Trophoblast cell (in vitro differentiated cells and primary cell): ENCODE results near the gene SLC66A2.
A peak's percentile ranks its signal among the peaks of the same experiment; 100 is the strongest.

ENCODE experiments used
- DNase-seq, 2 donors: peaks; one replicate each; pipeline ENCODE4 v3.0.0-alpha.2; 2016
- H2AFZ ChIP-seq: 2 replicates; pipeline ENCODE4 v1.6.1; 2013; ENCODE audit warnings: low read length, moderate library complexity, mild to moderate bottlenecking; ENCODE audit not compliant: insufficient read depth, poor library complexity
- H2AK5ac ChIP-seq: 2 replicates; pipeline ENCODE4 v1.6.1; 2013; ENCODE audit warnings: mild to moderate bottlenecking, low read length
- H2BK120ac ChIP-seq: 2 replicates; pipeline ENCODE4 v1.6.1; 2013; ENCODE audit warnings: low read length, mild to moderate bottlenecking, moderate library complexity; ENCODE audit not compliant: insufficient read depth, poor library complexity
- H2BK12ac ChIP-seq: 2 replicates; pipeline ENCODE4 v1.6.1; 2013; ENCODE audit warnings: mild to moderate bottlenecking, low read length, moderate library complexity
- H2BK5ac ChIP-seq: 2 replicates; pipeline ENCODE4 v1.6.1; 2013; ENCODE audit warnings: low read length, low read depth, moderate library complexity, mild to moderate bottlenecking; ENCODE audit not compliant: poor library complexity
- H3K14ac ChIP-seq: 2 replicates; pipeline ENCODE4 v1.6.1; 2013; ENCODE audit warnings: mild to moderate bottlenecking, low read length
- H3K18ac ChIP-seq: 2 replicates; pipeline ENCODE4 v1.6.1; 2013; ENCODE audit warnings: mild to moderate bottlenecking, low read length
- H3K23ac ChIP-seq: 2 replicates; pipeline ENCODE4 v1.6.1; 2013; ENCODE audit warnings: low read length
- H3K27ac ChIP-seq: 2 replicates; pipeline ENCODE4 v1.5.1; 2013; ENCODE audit warnings: low read depth, mild to moderate bottlenecking, inconsistent platforms, low read length, moderate library complexity
- H3K27me3 ChIP-seq: 2 replicates; pipeline ENCODE4 v1.6.1; 2013; ENCODE audit warnings: inconsistent platforms, mild to moderate bottlenecking, low read length, moderate library complexity; ENCODE audit not compliant: insufficient read depth
- H3K36me3 ChIP-seq, 2 experiments: 1 replicate in 1 of 2; 2 replicates in 1 of 2; pipeline ENCODE4 v1.6.1; 2013; ENCODE audit warnings: low read length in 2 of 2, mild to moderate bottlenecking in 2 of 2, moderate library complexity in 1 of 2; ENCODE audit not compliant: insufficient read depth in 2 of 2, control insufficient read depth in 1 of 2
- H3K4ac ChIP-seq: 2 replicates; pipeline ENCODE4 v1.6.1; 2013; ENCODE audit warnings: low read depth, mild to moderate bottlenecking, low read length, moderate library complexity
- H3K4me1 ChIP-seq, 2 experiments: 1 replicate in 1 of 2; 2 replicates in 1 of 2; pipeline ENCODE4 v1.6.1; 2013; ENCODE audit warnings: low read length in 2 of 2, mild to moderate bottlenecking in 2 of 2, moderate library complexity in 1 of 2; ENCODE audit not compliant: insufficient read depth in 2 of 2, control insufficient read depth in 1 of 2
- H3K4me2 ChIP-seq: 2 replicates; pipeline ENCODE4 v1.6.1; 2013; ENCODE audit warnings: inconsistent platforms, mild to moderate bottlenecking, low read length, moderate library complexity
- H3K4me3 ChIP-seq: 2 replicates; pipeline ENCODE4 v1.5.1; 2013; ENCODE audit warnings: mild to moderate bottlenecking, low read depth, low read length, inconsistent platforms
- H3K79me1 ChIP-seq: one replicate; pipeline ENCODE4 v1.6.1; 2013; ENCODE audit warnings: low read length
- H3K79me2 ChIP-seq: 2 replicates; pipeline ENCODE4 v1.6.1; 2013; ENCODE audit warnings: low read length, mild to moderate bottlenecking; ENCODE audit not compliant: control insufficient read depth, insufficient read depth, poor library complexity
- H3K9ac ChIP-seq: 2 replicates; pipeline ENCODE4 v1.6.1; 2013; ENCODE audit warnings: mild to moderate bottlenecking, low read length
- H3K9me3 ChIP-seq: 2 replicates; pipeline ENCODE4 v1.6.1; 2013; ENCODE audit warnings: low read depth, mild to moderate bottlenecking, control low read depth, inconsistent platforms, low read length; ENCODE audit not compliant: insufficient read depth
- H4K12ac ChIP-seq: 2 replicates; pipeline ENCODE4 v1.6.1; 2013; ENCODE audit warnings: low read depth, mild to moderate bottlenecking, low read length, moderate library complexity
- H4K8ac ChIP-seq: 2 replicates; pipeline ENCODE4 v1.6.1; 2013; ENCODE audit warnings: low read depth, mild to moderate bottlenecking, low read length, moderate library complexity
- H4K91ac ChIP-seq: one replicate; pipeline ENCODE4 v1.6.1; 2013; ENCODE audit warnings: low read depth, mild to moderate bottlenecking, low read length, moderate library complexity
- WGBS: extraction: QIAGEN DNeasy Blood & Tissue Kit; methylation state at CpG from one replicate; pipeline ENCODE4 v1.1.7; 2013; ENCODE audit warnings: missing lambda C conversion rate; ENCODE audit not compliant: insufficient read length, insufficient coverage; ENCODE audit errors: extremely low coverage; 5-methylcytosine and 5-hydroxymethylcytosine counted together

The SLC66A2 gene

DNA sequence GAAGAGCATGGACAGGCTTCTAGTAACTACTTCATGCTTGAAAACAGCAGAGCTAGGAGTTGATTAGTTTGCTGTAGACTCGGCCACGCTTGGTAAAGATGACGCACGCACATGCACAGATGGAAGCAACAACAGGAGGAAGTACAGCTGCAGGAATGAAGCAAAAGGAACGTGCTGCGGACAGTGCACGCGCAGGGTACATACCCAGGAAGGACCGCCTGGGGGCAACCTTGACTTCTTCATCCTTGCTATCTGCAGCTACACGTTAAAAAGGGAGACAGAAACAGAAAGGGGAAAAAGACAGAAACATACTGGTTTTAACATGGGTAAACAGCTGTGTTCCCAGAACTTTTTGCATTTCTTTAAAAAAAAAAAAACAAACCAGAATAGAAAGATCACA lies 17.7 kb downstream of the SLC66A2 start:
- no peak overlapping the region for H3K9ac ChIP-seq
- H2AFZ ChIP-seq = no peak overlapping the region
- H4K12ac ChIP-seq = no peak overlapping the region
- peak; percentile 82 to 89 for DNase-seq
- H3K18ac ChIP-seq = no peak overlapping the region
- no peak overlapping the region for H3K27ac ChIP-seq
- no peak overlapping the region for H4K91ac ChIP-seq
- no peak overlapping the region for H3K4ac ChIP-seq
- H3K36me3 ChIP-seq = peaks cover 2 to 4% of the 10 kb centered on the region in 2 experiments
- no peak overlapping the region for H2BK5ac ChIP-seq
- no peaks in the 10 kb centered on the region for H3K79me1 ChIP-seq
- peaks cover 4% of the 10 kb centered on the region for H3K9me3 ChIP-seq
- no peak overlapping the region for H3K14ac ChIP-seq
- H3K27me3 ChIP-seq = no peaks in the 10 kb centered on the region
- H3K4me3 ChIP-seq = no peak overlapping the region
- no peak overlapping the region for H2AK5ac ChIP-seq
- peaks cover 0 to 4% of the 10 kb centered on the region in 2 experiments for H3K4me1 ChIP-seq
- no peak overlapping the region for H4K8ac ChIP-seq
- no peak overlapping the region for H2BK12ac ChIP-seq
- H3K79me2 ChIP-seq = no peaks in the 10 kb centered on the region
- no peak overlapping the region for H3K23ac ChIP-seq
- no peak overlapping the region for H2BK120ac ChIP-seq
- no CpG with 5 or more reads among the region's 10 CpGs for WGBS
- H3K4me2 ChIP-seq = no peak overlapping the region

DNA sequence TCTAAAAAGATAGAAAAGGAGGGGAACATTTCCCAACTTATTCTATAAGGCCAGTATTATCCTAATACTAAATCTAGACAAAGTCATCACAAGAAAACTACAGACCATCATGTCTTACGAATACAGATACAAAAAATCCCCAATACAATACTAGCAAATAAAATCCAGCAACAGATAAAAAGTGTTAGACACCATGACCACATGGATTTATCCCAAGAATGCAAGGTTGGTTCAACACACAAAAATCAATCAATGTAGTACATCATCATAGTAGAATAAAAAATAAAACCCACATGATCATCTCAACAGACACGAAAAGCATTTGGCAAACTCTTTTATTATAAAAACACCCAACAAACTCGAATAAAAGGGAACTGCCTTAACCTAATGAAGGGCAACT lies 18.5 kb downstream of the SLC66A2 start:
- Histone ChIP-seq H3K79me2 (no peaks in the 10 kb centered on the region), H3K18ac (no peak overlapping the region), H3K9me3 (peaks cover 6% of the 10 kb centered on the region), H3K9ac (no peak overlapping the region), H4K12ac (no peak overlapping the region), H3K36me3 (peaks cover 2 to 4% of the 10 kb centered on the region in 2 experiments), H3K27me3 (no peaks in the 10 kb centered on the region), H3K4ac (no peak overlapping the region), H4K8ac (no peak overlapping the region), H3K4me2 (no peak overlapping the region), H3K4me1 (peaks cover 0 to 4% of the 10 kb centered on the region in 2 experiments), H2BK120ac (no peak overlapping the region), H4K91ac (no peak overlapping the region), H3K4me3 (no peak overlapping the region), H3K14ac (no peak overlapping the region), H2AFZ (no peak overlapping the region), H2AK5ac (no peak overlapping the region), H3K23ac (no peak overlapping the region), H3K27ac (no peak overlapping the region), H2BK12ac (no peak overlapping the region), H3K79me1 (no peaks in the 10 kb centered on the region), H2BK5ac (no peak overlapping the region)
- no CpG with 5 or more reads among the region's 3 CpGs for WGBS
- DNase-seq = no peak

DNA sequence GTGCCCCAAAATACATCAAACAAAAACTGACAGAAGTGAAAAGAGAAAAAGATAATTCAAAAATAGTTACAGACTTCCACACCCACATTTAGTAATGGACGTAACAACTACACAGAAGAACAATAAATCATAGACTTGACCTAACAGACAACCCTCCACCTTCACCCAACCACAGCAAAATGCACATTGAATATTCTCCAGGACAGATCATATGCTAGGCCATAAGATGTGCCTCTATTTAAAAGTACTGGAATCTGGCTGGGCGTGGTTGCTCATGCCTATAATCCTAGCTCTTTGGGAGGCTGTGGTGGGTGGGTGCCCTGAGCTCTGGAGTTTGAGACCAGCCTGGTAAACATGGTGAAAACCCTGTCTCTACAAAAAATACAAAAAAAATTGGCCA lies 20.0 kb downstream of the SLC66A2 start:
- H3K27me3 ChIP-seq = no peaks in the 10 kb centered on the region
- H3K27ac ChIP-seq = no peak overlapping the region
- no peak overlapping the region for H2AFZ ChIP-seq
- no peaks in the 10 kb centered on the region for H3K79me2 ChIP-seq
- H2BK120ac ChIP-seq = no peak overlapping the region
- peaks cover 0 to 6% of the 10 kb centered on the region in 2 experiments for H3K4me1 ChIP-seq
- no CpG with 5 or more reads among the region's 2 CpGs for whole genome bisulfite sequencing
- no peaks in the 10 kb centered on the region for H3K79me1 ChIP-seq
- H3K36me3 ChIP-seq = peaks cover 2% of the 10 kb centered on the region in 2 experiments
- peaks cover 6% of the 10 kb centered on the region for H3K9me3 ChIP-seq
- H2AK5ac ChIP-seq = no peak overlapping the region
- no peak overlapping the region for H4K91ac ChIP-seq
- no peak overlapping the region for H3K14ac ChIP-seq
- no peak overlapping the region for H4K8ac ChIP-seq
- H2BK5ac ChIP-seq = no peak overlapping the region
- H3K18ac ChIP-seq = no peak overlapping the region
- H3K4me2 ChIP-seq = no peak overlapping the region
- no peak for DNase-seq
- H3K4ac ChIP-seq = no peak overlapping the region
- no peak overlapping the region for H3K23ac ChIP-seq
- H3K4me3 ChIP-seq = no peak overlapping the region
- no peak overlapping the region for H2BK12ac ChIP-seq
- H4K12ac ChIP-seq = no peak overlapping the region
- no peak overlapping the region for H3K9ac ChIP-seq

DNA sequence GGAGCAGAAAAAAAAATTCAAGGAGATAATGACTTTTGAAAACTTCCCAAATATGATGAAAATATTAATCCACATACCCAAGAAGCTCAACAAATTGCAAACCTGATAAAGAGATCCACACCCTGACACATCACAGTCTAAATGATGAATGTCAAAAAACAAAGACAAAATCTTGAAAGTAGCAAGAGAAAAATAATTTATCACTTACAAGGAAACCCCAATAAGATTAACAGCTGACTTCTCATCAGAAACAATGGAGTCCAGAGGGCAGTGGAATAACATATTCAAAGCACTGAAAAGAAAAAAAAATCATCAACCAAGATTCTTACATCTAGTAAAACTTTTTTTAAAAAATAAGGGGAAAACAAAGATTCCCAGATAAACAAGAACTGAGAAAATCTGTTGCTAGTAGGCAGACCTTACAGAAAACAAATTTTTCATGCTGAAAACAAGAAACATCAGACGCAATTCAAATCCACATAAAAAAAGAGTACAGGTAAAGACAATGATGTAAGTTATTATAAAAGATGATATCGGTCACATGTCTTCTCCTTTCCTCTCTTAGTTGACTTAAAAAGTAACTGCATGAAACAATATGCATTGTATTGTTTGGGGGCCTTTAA lies 21.3 kb downstream of the SLC66A2 start:
- H3K4me1 ChIP-seq = peaks cover 0 to 6% of the 10 kb centered on the region in 2 experiments
- H3K79me2 ChIP-seq = no peaks in the 10 kb centered on the region
- H2AK5ac ChIP-seq = no peak overlapping the region
- no peak overlapping the region for H3K4ac ChIP-seq
- H3K4me3 ChIP-seq = no peak overlapping the region
- H2BK5ac ChIP-seq = no peak overlapping the region
- no peak overlapping the region for H3K9ac ChIP-seq
- no peak overlapping the region for H3K4me2 ChIP-seq
- H4K12ac ChIP-seq = no peak overlapping the region
- H3K27me3 ChIP-seq = no peaks in the 10 kb centered on the region
- H3K18ac ChIP-seq = no peak overlapping the region
- no peak overlapping the region for H4K8ac ChIP-seq
- no peak overlapping the region for H2BK12ac ChIP-seq
- H3K27ac ChIP-seq = no peak overlapping the region
- peaks cover 4% of the 10 kb centered on the region in 2 experiments for H3K36me3 ChIP-seq
- no peak overlapping the region for H3K23ac ChIP-seq
- no CpG with 5 or more reads among the region's 2 CpGs for WGBS
- no peak overlapping the region for H2BK120ac ChIP-seq
- no peak for DNase-seq
- H3K79me1 ChIP-seq = no peaks in the 10 kb centered on the region
- H3K9me3 ChIP-seq = peaks cover 4% of the 10 kb centered on the region
- H3K14ac ChIP-seq = no peak overlapping the region
- no peak overlapping the region for H4K91ac ChIP-seq
- no peak overlapping the region for H2AFZ ChIP-seq
